ENCODE measurements around the gene MAP2K3.
"Not testable (repeated sequence)": the region's sequence is repeated elsewhere in the genome, so short reads cannot be mapped to it uniquely, and the experiment has no call there.

The MAP2K3 gene

DNA sequence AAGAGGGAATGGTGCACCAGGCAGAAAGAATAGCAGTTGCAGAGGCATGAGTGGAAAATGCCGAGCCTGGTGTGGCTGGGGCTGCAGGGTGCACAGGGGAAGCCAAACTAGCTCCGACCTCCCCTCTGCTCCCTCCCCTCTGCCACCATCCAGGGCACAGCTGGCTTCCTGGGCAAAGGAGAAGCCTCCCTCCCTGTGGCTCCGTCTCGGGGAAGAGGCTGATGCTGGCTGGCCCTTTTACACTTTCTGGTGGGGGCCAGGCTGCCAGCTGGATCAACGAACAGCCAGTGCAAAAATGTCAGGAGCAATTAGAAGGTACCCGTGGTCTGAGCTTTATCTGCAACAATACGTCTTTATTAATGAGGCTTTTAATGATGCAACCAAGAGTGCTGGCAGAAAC lies 54.5 kb downstream of the MAP2K3 start:
- no peak for DNase-seq

DNA sequence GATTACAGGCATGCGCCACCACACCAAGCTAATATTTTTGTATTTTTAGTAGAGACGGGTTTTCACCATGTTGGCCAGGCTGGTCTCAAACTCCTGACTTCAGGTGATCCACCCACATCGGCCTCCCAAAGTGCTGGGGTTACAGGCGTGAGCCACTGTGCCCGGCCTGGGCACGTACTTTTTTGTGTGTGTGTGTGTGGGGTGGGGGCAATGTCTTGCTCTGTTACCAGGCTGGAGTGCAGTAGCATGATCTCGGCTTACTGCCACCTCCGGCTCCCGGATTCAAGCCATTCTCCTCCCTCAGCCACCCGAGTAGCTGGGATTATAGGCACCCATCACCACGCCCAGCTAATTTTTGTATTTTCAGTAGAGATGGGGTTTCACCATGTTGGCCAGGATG lies 55.1 kb downstream of the MAP2K3 start:
- not testable (repeated sequence) for DNase-seq

DNA sequence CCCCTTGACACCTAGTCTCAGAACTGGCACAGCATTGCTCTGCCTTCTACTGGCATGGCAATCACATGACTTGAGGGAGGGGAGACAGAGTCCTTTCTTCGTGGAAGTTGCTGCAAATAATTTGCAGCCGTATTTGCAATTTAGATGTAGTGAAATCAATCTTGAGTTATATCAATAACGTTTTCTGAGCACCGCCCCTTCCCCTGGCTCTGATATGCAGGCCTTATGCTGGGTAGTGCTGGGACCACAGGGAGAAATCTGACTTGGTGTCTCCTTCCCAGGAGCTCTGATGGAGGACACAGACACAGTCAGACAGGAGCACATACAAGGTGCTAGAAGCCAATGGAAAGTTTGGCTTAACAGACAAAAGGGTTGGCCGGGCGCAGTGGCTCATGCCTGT lies 55.9 kb downstream of the MAP2K3 start:
- not testable (repeated sequence) for DNase-seq

DNA sequence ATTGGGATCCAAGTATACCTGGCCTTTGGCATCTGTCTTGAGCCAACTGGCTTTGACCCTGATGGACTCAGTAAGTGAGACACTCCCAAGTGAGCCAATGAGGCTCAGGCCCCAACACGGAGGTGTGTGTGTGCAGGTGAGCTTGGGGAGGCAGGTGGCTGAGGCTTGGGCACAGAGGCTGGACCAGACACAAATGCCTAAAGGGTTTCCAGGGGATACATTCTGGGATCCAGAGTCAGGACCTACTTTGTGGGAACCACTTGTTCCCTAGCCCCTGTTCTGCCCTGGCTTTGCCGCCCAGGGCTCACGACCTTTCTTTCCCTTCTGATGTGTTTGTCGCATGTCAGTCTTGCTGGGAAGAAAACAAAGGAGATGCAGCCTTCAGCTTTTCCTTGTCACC lies 56.8 kb downstream of the MAP2K3 start:
- DNase-seq: not testable (repeated sequence)

- not testable (repeated sequence) for DNase-seq
Observed at GRCh38 chr17:21341925-21342540, 57.5 kb downstream of the MAP2K3 start.

DNA sequence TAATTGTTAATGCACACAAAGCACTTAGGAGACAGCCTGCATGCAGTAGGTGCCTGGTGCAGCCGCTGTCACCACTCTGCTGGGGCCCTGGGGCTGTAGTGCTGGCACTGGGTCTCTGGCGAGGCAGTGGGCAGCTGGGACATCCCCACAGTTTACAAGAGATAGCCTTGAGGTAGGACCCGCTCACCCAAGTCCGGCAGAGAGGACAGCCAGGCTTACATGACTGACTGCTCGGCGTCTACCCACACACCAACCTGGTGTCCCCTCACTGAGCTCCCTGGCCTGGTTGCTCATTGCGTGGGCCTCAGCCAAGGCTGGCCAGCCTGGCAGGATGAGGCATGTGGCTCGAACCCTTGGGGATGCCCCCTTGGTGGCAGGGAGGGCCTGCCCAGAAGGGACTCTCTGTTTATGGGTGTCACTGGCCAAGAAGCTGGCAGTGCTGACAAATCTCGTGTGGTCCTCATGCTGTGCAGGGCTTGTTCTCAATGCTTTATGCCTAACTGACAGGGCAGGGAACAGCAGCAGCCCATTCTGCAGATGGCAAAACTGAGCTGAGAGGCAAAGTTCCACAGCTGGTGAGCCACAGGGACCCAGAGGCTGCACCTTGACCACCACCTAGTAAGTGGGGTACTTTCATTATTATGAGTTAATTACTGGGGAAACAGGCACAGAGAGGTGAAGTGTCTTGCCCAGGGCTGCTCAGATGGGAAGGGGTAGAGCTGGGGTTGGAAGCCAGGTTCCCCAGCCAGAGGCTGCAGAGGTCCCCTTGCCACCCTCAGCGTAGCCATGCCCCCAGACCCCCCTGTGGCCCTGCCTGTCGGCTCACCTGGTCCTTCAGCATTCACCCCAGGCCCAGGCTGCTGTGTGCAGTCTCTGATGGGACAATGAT lies 58.8 kb downstream of the MAP2K3 start:
- DNase-seq: not testable (repeated sequence)

DNA sequence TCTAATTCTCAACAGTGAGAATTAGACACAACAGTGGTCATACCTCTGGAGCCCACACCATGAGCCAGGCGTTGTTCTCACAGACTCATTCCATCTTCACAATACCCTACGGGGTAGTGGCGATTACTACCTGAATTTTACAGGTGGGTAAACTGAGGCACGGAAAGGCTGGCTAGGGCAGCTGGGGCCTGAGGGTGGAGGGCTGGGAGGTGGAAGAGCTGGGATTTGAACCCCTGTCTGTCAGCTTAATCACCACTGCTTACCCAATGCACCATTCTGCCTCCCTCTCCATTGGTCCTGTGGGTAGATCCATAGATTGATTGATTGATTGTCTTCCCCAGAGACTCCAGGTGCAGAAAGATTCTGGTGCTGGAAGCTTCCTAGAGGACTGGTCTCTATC lies 60.3 kb downstream of the MAP2K3 start:
- not testable (repeated sequence) for DNase-seq

- DNase-seq: no peak
Observed at GRCh38 chr17:21345236-21345635, 60.7 kb downstream of the MAP2K3 start.

DNA sequence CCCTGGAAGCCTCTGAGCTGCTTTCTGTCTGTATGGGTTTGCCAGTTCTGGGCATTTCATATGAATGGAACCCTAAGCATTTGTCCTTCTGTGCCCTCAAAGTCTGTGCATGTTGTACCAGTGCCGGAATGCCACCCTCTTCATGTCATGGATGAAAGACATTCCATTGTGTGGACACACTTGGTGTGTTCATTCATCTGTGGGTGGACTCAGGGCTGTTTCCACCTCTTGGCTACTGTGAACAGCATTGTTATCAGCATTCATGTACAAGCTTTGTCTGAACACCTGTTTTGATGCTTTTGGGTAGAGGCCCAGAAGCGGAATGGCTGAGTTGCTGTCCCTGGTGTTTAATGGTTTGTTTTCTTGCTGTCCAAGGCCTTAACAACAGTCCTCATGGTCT lies 61.6 kb downstream of the MAP2K3 start:
- not testable (repeated sequence) for DNase-seq

GRCh38 chr17:21346651-21347250 lies 62.2 kb downstream of the MAP2K3 start:
- DNase-seq: not testable (repeated sequence)

GRCh38 chr17:21347660-21348059 lies 63.1 kb downstream of the MAP2K3 start:
- not testable (repeated sequence) for DNase-seq

- DNase-seq: not testable (repeated sequence)
Observed at GRCh38 chr17:21348081-21348925, 63.8 kb downstream of the MAP2K3 start.

GRCh38 chr17:21348926-21349261 lies 64.4 kb downstream of the MAP2K3 start:
- DNase-seq: not testable (repeated sequence)

- DNase-seq: not testable (repeated sequence)
Observed at GRCh38 chr17:21349358-21350050, 65.0 kb downstream of the MAP2K3 start.

DNA sequence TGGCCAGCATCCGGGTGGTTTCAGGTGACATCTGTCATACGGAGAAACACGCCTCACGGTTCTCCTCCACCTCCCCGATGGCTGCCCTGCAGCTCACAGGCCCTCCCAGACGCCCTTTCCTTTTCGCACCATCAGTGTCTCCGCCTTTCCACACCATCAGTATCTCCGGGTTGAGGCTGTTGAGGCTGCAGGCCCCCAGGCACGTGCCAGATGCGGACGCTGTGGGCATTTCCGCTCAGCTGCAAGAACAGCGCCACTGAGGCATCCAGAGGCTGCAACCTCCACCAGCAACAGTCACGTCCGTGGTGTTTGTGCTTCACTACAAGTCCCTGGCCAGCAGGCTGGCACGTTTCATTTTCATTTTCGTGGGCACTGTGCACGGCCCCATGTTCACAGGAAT lies 66.0 kb downstream of the MAP2K3 start:
- DNase-seq: not testable (repeated sequence)

DNA sequence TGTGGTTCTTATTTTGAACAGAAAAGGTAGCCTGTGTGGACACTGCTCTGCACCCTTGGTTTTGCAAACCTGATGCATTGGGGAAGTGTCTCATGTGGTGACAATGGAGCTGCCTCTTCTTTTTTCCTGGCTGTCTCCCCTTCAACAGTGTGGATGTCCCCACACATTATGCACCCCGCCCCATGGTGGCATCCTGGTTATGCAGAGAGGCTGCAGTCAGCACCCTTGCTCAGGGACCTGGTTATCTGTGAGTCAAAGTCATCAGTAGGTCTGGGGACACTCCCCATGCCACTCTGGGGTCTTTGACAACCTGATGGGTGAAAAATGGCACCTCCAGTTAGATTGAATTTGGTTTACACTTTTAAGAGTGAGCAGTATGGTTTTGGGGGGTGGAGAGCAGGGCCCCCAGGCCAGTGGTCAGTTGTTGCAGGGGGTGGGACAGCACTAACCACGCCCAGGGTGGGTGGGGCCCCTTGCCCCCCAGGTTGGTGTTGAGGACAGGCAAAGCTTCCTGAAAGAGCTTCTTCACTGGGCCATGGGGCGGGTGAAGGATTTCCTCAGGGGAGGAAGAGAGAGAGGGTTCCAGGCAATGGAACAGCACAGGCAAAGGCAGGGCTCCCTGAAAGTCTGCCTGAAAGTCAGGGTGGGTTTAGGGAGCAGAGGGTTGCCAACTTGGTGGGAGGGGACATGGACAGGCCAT lies 67.0 kb downstream of the MAP2K3 start:
- DNase-seq: no peak

- no peak for DNase-seq
Observed at GRCh38 chr17:21352221-21352980, 67.9 kb downstream of the MAP2K3 start.

DNA sequence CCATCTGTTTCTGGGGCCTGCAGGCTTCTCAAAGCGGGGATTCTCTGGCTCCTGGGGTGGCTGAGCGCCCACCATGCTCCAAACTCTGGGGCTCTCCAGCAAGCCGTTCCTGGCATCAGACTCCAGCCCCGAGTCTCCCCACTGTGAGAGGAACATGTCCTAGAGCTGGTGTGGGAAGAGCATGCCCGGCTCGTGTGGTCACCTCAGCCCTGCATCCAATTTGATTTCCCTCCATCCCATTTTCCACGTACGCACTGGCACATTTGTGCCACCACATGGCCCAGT lies 68.4 kb downstream of the MAP2K3 start:
- DNase-seq: no peak

DNA sequence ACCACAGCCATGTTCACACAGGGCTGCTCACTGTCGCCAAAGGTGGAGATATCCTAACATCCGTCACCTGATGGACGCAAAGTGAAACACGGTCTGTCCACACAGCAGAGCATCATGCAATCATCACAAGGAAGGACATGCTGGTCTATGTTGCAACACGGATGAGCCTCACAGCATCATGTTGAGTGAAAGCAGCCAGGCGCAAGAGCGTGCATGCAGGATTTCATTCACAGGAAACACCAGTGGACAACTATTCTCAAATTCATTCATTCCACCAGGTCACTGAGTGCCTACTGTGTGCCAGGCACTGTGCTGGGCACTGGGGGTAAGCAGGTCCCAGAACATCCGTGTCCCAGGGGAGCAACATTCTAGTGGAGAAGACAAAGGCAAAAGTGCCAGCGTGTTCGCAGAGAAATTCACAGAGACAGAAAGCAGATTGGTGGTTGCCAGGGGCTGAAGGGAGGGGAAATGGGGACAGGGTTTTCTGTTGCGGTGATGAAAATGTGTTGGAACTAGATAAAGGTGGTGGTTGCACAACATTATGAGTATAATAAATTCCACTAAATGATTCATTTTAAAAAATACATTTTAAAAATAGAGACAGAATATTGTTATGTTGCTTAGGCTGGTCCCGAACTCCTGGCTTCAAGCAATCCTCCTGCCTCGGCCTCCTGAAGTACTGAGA lies 69.0 kb downstream of the MAP2K3 start:
- no peak for DNase-seq

DNA sequence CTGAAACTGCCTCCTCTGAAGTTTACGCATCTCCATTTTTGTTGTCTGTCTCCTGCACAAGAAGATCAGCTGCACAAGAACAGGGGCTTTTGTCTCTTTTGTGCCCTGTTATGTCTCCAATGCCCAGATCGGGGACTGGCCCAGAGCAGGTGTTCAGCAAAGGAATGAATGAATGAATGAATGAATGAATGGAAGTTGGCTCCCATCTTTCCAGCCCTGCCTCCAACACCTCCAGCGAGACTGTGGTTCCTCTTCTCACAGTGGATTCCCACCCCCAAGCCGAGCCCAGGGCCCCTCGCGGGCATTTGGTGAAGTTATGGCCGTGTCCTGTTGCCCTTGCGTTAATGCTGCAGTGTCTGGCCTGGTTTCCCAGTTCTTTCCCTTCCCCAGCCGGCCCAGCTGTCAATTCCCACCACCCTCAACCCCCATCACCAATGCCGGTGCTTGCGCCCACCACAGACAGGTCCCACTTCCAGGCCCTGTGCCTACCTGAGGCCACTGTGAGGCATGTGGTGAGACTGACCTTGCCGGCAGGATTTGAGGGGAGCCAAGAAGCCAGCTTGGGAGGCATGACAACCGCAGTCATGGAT lies 70.4 kb downstream of the MAP2K3 start:
- no peak for DNase-seq
